ENCODE results near the gene DROSHA.

DROSHA gene

GRCh38 chr5:31469466-31469865 is 62.4 kb downstream of the DROSHA start:
- DNase-seq, result no peak

- no peak for DNase-seq
Measured at GRCh38 chr5:31465291-31465690, 66.6 kb downstream of the DROSHA start.

GRCh38 chr5:31464081-31464480 is 67.8 kb downstream of the DROSHA start:
- DNase-seq, result no peak

- DNase-seq, result no peak
Measured at GRCh38 chr5:31463351-31463750, 68.5 kb downstream of the DROSHA start.

- no peak for DNase-seq
Measured at GRCh38 chr5:31459594-31459993, 72.3 kb downstream of the DROSHA start.

GRCh38 chr5:31455172-31455571 is 76.7 kb downstream of the DROSHA start:
- DNase-seq, result no peak

- no peak for DNase-seq
Measured at GRCh38 chr5:31453522-31453921, 78.4 kb downstream of the DROSHA start.

- DNase-seq, result no peak
Measured at GRCh38 chr5:31452314-31452713, 79.6 kb downstream of the DROSHA start.

- DNase-seq, result no peak
Measured at GRCh38 chr5:31449962-31450361, 81.9 kb downstream of the DROSHA start.

GRCh38 chr5:31449174-31449573 is 82.7 kb downstream of the DROSHA start:
- DNase-seq, result no peak

- DNase-seq, result no peak
Measured at GRCh38 chr5:31445041-31445600, 86.8 kb downstream of the DROSHA start.

GRCh38 chr5:31443572-31443971 is 88.3 kb downstream of the DROSHA start:
- DNase-seq, result no peak

- no peak for DNase-seq
Measured at GRCh38 chr5:31442058-31442745, 89.7 kb downstream of the DROSHA start.

- DNase-seq, result no peak
Measured at GRCh38 chr5:31436851-31437250, 95.0 kb downstream of the DROSHA start.

GRCh38 chr5:31435730-31436129 is 96.2 kb downstream of the DROSHA start:
- DNase-seq, result no peak

- no peak for DNase-seq
Measured at GRCh38 chr5:31434898-31435297, 97.0 kb downstream of the DROSHA start.

- no peak for DNase-seq
Measured at GRCh38 chr5:31433229-31433628, 98.7 kb downstream of the DROSHA start.

GRCh38 chr5:31427724-31428309 is 104.1 kb downstream of the DROSHA start:
- no peak for DNase-seq

- no peak for DNase-seq
Measured at GRCh38 chr5:31427013-31427723, 104.7 kb downstream of the DROSHA start.

GRCh38 chr5:31421806-31422586 is 109.9 kb downstream of the DROSHA start:
- no peak for DNase-seq

- DNase-seq, result no peak
Measured at GRCh38 chr5:31417512-31417911, 114.4 kb downstream of the DROSHA start.

GRCh38 chr5:31416547-31416946 is 115.3 kb downstream of the DROSHA start:
- DNase-seq, result no peak

GRCh38 chr5:31415960-31416359 is 115.9 kb downstream of the DROSHA start:
- no peak for DNase-seq
